OCI-M2 (cell line): ENCODE measurements around the gene GATM.

Source experiments
- DNase-seq: peaks from one replicate; lab custom pipeline; 2025; ENCODE audit not compliant: unreplicated experiment; lab: John Stamatoyannopoulos, UW

The GATM gene, protein sequence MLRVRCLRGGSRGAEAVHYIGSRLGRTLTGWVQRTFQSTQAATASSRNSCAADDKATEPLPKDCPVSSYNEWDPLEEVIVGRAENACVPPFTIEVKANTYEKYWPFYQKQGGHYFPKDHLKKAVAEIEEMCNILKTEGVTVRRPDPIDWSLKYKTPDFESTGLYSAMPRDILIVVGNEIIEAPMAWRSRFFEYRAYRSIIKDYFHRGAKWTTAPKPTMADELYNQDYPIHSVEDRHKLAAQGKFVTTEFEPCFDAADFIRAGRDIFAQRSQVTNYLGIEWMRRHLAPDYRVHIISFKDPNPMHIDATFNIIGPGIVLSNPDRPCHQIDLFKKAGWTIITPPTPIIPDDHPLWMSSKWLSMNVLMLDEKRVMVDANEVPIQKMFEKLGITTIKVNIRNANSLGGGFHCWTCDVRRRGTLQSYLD

DNA sequence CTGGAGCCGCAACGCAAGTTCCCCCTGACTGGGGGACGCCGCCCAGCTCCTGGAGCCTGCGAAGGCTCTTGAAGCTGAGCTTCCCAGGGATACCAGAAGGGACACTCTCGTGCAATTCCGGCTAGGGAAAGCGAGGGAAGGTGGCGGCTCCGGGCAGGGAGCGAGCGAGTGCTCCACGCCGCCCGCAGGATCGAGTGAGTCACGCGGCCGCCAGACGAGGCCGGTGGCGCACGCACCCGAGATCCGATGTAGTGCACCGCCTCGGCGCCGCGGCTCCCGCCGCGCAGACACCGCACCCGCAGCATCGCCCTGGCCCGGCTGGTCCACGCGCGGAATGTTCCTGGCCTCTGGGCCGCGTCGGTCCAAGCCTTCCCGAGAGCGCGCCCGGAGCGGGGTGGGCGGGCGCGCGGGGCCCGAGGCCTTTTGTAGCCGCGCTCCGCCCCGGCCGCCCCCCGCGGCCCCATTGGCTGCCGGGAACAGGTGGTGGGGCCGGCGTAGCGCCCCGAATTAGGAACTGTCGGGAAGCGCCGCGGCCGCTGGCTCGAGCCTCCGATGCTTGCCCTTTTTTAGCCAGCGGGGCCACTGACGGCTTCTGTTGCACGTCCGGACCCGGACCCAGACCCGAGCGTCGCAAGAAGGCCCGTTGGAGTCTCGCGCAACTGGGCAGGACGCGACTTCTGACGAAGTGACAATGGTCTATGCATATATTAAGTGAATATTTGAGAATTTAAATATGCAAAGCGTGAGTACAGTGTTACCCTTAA is at the start of gene GATM:
Gene GATM (minus strand): TSS at position 396 of the 764 bp plus-strand sequence. CDS start 91 bp downstream, at position 305.
- DNase-seq, result no peak

DNA sequence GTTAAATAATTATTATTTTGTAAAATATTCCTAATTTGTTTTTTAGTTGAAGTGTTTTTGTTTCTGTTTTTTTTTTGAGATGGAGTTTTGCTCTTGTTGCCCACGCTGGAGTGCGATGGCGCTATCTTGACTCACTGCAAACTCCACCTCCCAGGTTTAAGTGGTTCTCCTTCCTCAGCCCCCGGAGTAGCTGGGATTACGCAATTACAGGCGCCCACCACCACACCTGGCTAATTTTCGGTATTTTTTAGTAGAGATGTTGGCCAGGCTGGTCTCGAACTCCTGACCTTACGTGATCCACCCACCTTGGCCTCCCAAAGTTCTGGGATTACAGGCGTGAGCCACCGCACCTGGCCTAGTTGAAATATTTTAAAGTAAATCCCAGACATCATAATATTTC is 48.7 kb upstream of the GATM start:
- DNase-seq, result no peak

DNA sequence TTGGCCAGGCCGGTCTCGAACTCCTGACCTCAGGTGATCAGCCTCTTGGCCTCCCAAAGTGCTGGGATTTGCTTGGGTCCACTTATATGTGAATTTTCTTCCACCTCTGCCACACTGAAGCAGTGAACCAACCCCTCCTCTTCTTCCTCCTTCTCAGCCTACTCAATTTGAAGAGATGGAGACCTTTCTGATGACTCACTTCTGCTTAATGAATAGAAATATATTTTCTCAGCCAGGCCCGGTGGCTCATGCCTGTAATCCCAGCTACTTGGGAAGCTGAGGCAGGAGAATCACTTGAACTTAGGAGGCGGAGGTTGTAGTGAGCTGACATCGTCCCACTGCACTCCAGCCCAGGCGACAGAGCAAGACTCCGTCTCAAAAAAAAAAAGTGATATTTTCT is 46.8 kb upstream of the GATM start:
- DNase-seq, result no peak

DNA sequence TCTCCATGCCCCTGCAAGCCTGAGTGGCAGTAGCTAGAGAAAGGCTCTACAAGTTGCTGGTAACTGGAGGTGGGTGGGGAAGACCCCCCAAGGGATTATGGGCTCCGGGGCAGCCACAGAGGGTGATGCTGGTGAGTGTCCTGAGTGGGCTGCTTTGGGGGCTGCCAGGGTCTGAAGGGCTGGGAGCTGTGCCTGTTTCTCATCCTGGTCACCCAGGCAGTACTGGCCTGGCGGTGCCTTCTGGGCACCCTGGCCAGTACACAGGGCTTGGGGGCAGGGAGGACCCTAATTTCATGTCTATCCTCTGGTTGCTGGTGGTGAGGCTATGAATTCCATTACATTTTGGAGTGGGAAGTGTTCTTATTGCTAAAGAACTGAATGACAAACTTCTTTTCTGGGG is 46.1 kb upstream of the GATM start:
- DNase-seq, result no peak

DNA sequence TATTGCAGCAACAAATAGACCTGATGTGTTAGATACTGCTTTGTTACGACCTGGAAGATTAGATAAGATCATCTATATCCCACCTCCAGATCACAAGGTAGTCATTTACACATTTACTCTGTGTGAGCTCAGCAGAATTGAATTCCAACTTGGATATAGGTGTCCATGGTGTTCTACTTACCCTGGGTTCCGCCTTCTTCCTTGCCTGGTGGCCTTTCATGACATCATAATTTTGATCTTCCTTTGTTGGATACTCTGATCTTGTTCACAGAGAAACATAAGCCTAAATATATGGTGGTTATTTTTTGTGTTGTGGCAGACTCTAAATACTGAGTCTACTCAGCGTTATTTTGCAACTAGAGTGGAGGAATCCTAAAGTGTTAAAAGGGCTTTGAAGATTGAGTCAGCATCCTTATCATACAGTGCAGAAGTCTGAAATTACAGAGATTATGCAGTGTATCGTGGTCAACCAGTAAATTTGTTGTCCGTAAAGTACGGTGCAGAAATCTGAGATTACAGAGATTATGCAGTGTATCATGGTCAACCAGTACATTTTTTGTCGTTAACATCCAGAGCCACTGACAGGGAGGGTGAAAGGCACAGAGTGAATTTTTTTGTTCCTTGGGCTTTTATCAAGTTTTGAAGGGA is 39.1 kb upstream of the GATM start:
- no peak for DNase-seq

DNA sequence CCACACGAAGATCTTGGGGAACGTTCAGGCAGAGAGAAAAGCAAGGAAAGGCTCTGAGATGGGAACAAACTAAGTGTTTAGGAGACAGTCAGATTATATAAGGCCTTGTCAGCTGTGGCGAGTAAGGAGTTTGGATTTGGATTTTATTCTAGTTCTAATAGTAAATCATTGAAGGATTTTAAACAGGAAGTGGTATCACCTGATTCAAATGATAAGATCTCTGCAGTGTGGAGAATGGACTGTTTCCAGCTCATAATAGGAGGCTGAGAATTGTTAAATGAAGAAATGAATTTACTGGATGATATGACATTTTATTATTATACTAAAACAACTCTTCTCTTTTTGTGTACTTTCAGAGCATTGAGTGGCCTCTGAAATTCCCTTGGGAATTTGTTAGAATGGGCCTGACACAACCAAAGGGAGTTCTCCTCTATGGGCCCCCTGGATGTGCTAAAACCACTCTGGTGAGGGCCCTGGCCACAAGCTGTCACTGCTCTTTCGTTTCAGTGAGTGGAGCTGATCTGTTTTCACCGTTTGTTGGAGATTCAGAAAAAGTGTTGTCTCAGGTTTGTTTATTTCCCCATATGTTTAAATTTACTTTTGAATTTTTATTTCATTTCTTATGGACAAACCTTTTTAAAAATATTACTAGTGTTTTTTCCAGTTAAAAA is 36.0 kb upstream of the GATM start:
- DNase-seq, result no peak

DNA sequence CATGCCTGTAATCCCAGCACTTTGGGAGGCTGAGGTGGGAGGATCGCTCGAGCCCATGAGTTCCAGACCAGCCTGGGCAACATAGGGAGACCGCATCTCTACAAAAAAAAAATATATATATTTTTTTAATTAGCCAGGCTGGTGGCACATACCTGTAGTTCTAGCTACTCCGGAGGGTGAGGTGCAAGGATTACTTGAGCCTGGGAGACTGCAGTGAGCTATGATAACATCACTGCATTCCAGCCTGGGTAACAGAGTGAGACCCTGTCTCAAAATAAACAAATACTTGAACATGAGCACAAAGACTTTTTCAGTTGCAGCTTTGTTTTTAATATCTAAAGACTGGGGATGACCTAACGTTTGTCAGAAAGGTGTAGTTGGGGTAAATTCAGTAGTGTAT is 31.3 kb upstream of the GATM start:
- DNase-seq, result no peak

DNA sequence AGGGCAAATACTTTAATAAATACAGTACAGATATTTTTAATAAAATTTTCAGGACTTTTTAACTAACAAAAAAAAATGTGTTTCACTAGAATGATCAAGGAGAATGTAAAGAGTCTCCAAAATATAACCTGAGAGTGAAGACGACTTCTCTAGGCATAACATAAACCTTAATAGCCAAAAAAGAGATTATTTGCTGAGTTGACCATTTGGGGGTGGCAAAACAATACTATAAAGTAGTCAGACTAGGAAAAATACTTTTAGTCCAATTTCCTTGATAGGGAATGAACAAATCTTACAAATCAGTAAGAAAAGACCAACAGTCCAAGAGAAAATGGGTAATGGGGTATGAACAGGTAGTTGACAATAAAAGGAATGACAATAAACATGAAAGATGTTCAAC is 29.4 kb upstream of the GATM start:
- DNase-seq, result no peak

DNA sequence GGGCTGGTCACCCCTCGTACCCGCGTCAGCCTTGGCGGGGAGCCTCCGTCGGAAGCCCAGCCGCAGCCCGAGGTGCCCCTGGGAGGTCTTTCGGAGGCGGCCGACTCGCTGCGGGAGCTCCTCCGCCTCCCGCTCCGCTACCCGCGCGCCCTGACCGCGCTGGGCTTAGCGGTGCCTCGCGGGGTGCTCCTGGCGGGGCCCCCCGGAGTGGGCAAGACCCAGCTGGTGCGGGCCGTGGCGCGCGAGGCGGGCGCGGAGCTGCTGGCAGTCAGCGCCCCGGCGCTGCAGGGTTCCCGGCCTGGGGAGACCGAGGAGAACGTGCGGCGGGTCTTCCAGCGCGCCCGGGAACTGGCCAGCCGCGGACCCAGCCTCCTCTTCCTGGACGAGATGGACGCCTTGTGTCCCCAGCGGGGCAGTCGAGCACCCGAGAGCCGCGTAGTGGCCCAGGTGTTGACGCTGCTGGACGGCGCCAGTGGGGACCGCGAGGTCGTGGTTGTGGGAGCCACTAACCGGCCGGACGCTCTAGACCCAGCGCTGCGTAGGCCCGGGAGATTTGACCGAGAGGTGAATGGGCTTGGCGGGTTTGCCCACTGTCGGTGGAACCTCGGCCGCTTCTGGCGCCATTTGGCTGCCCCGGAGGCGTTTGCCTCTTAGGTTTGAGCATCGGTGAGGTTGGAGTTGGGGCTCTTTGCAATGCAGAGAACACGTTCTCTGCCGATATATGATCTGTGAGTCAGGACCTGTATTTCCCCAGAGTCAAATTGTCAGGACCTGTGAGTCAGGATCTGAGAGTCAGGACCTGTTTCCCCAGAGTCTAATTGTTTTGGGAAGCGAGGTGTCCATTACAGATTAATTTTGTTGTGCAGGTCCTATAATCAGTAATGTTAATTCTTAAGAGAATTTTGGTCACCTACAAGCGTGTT is 24.9 kb upstream of the GATM start:
- no peak for DNase-seq

DNA sequence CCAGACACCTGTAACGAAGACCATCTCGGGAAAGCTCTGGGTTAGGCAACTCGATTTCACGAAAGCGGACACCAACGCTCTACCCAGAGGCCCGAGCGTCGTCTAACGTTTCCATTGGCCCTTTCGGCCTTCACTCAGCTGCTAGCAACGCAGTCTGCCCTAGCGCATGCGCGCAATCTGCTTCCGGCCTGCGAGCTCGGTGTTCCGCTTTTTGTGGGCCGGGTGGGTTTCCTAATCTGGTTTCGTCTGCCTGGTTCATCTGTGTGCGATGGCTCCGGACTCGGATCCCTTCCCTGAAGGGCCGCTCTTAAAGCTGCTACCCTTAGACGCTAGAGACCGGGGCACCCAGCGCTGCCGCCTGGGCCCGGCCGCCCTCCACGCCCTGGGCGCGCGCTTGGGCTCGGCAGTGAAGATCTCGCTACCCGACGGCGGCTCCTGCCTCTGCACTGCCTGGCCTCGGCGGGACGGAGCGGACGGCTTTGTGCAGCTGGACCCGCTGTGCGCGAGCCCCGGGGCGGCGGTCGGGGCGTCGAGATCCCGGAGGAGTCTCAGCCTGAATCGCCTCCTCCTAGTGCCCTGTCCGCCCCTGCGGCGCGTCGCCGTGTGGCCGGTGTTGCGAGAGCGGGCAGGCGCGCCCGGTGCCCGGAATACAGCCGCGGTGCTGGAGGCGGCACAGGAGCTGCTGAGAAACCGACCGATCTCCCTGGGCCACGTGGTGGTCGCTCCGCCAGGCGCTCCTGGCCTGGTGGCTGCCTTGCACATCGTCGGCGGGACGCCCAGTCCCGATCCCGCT is 24.0 kb upstream of the GATM start:
- DNase-seq, result peak; percentile 86

DNA sequence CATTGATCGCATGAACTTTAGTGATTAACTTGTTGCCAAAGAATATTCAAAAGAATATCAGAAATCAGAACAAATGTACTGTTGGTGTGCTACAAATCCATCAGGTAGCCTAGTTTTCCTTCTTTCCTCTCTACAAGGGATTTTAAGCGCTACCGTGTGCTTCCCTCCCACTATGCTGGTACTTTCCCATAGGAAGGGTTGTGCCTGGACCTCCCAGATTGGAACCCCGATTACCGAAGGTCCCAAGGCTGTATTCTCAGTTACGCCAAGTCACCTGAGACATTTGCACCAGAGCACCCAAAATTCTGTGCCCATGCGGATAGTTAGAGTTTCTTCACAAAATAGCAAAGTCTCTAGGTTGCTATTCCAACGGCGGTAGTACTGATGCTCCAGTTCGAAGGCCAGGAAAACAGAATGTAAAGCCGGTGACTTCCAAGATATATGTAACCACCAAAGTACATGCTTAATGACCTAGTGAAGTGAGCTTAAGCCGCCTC is 23.4 kb upstream of the GATM start:
- no peak for DNase-seq

DNA sequence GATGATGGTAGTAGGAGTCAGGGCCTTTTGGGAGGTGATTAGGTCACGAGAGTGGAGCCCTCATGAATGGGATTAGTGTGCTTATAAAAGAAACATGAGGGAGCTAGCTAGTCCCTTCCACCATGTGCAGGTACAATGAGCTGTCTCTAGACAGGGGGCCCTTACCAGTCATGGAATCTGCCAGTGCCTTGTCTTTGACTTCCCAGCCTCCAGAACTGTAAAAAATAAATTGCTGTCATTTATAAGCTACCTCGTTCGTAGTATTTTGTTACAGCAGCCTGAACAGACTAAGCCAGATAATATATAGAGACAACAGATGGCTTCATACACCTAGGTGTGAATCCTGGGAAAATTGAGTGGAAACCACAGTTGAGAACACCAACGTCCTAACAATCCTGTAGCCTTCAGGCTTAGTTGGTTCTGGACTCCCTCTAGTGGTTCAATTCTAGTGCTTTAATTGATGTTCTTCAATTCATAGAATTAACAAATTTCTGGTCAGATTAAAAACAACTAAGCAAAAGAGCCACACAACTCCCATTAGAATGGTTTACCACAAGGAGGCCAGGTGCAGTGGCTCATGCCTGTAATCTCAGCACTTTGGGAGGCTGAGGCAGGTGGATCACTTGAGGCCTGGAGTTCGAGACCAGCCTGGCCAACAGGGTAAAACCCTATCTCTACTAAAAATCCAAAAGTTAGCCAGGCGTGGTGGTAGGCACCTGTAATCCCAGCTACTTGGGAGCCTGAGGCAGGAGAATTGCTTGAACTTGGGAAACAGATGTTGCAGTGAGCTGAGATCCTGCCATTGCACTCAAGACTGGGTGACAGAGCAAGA is 21.3 kb upstream of the GATM start:
- no peak for DNase-seq

DNA sequence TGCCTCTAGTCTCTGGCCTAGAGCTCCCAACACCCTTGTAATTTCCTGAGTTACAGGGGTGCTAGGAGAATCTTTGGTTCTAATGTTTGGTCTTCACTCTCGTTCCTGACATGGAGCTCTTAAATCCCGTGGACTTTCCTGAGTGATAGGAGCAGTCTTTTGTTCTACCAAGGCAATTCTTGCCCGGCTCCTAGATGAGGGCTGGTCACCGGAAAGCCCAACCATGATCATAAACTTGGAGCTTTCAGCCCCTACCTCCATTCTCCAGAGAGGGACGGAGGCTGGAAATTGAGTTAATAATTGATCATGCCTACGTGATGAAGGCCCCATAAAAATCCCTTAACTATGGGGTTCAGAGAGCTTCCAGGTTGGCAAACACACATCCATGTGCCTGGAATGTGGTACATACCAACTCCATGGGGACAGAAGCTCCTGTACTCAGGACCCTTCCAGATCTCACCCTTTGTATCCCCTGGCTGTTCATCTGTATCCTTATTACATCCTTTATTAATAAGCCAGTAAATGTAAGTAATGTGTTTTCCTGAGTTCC is 18.8 kb upstream of the GATM start:
- no peak for DNase-seq

DNA sequence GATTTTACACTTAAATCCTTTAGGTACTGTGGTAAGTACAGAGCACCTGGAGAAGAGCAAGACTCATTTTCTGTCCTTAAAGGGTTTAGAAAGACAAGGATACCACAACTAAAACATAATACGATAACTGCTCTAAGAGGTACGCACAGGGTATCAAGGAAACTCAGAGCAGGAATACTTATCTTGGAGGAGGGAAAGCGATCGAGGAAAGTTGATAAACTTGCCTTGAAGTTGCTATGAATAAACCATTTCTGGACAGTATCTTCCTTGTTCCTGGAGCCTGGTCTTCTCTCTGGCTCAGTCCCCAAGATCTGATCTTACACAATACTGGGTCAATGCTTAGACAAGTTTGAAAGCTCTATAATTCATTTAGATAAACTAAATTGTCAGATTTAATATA is 17.6 kb upstream of the GATM start:
- DNase-seq, result no peak

DNA sequence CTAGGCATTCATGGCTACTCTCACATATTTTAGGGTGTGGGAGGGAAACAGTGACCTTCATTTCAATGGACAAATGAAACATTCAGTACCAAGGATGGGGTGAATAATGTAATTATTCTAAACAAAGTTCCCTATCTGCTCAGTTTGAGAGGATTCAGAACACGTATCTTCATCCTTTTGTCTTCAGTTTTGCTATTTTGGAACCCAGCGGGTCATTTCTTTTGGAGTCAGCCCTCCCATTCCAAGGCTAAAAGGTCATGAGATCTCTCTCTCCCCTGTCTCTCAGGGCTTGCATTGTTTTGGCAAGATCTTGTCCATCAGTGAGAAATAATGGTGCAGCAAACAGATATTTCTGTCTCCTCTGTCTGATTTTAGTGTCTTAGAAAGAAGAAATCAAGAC is 16.3 kb upstream of the GATM start:
- DNase-seq, result no peak

DNA sequence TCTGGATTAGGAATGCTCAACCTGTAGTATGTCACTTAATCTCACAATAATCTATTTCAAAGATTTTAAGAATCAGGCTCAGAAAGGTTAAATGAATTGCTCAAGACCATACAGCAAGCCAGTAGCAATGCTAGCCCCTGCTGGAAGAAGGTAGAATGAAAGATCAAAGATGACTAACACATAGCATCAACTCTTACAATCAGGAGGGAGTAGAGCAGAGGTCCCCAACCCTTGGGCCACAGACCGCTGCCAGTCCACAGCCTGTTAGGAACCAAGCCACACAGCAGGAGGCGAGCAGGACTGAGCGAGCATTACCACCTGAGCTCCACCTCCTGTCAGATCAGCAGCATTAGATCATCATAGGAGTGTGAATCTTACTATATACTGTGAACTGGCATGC is 15.5 kb upstream of the GATM start:
- no peak for DNase-seq

DNA sequence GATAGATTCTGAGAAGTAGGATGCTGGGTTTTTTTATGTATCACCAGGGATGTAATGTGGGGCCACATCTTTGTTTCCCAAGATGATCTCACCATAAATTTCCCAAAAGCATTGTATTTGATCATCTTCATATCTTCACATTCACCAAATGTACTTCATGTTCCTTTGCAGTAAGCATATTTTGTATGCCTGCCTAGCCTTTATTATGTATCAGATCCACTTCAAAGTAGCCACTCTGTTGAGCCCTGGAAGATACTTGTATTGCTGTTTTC is 14.2 kb upstream of the GATM start:
- DNase-seq, result no peak

DNA sequence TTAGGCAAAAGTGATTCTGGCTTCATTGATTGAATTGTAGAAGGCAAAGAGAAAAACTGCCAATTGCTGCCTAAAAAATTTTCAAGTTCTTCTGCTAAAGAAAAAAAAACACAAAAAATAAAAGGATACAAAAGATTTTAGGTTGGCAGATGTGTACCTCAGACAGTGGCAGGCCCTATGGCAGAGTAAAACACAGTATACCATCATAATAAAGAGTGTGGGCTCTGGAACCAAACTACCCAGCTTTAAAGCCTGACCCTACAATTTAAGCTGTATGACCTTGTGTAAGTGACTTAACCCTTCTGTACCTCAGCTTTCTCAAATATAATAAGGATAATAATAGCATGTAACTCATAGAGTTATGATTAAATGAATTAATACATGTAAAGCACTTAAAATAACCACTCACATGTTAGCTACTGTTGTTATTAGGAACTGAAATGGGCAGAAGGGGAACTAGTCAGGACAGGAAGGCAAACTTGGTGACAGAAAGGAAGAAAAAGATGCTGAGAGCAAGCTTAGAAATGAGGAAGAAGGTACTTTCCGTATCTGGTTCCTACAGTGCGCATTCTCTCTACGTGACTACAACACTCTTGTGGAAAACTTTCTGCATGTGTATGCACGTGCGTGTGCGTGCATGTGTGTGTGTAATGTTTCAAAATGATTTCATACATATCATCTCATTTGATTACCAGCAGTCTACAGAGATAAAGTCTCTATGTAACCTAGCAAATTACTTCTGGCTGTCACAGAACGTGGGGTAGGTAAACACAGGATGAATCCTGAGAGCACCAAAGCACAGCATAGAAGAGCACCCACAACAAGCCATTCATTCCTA is 13.6 kb upstream of the GATM start:
- no peak for DNase-seq
